CD4-positive, alpha-beta memory T cell (primary cell): ENCODE results near the gene DHFR2. TPM values are rescaled to one million over a fixed set of nuclear protein-coding genes. Genes with fewer than 3 reads are reported as not detected.

Source experiments
- CTCF ChIA-PET: fragments of 350-600 bp; sonication (Branson Sonifier 250); formaldehyde crosslinking; loops from one replicate; lab custom pipeline; 2021; ENCODE audit warnings: inconsistent platforms; ENCODE audit not compliant: partially characterized antibody; lab: Charles Lee
- POLR2A ChIA-PET: fragments of 350-600 bp; sonication (Branson Sonifier 250); formaldehyde crosslinking; loops from one replicate; lab custom pipeline; 2021; ENCODE audit not compliant: partially characterized antibody; lab: Charles Lee
- DNase-seq, 5 donors: peaks; one replicate each; pipeline versions ENCODE4 v3.0.0 to v3.0.0-alpha.2; 2020 to 2022; ENCODE audit warnings: mixed read lengths in 1 of 5
- H3K27ac ChIP-seq: one replicate; pipeline ENCODE4 v1.7.0; 2013; ENCODE audit warnings: low read depth, low read length
- H3K27me3 ChIP-seq: 2 replicates; pipeline ENCODE4 v1.7.0; 2013; ENCODE audit warnings: mild to moderate bottlenecking, low read length, moderate library complexity; ENCODE audit not compliant: insufficient read depth
- H3K36me3 ChIP-seq: 2 replicates; pipeline ENCODE4 v1.7.0; 2013; ENCODE audit warnings: mild to moderate bottlenecking, low read length, moderate library complexity; ENCODE audit not compliant: insufficient read depth
- H3K4me1 ChIP-seq: 2 replicates; pipeline ENCODE4 v1.7.0; 2013; ENCODE audit warnings: mild to moderate bottlenecking, low read length, moderate library complexity; ENCODE audit not compliant: insufficient read depth
- H3K4me3 ChIP-seq, 2 donors: one replicate each; pipeline ENCODE4 v1.7.0; 2013; ENCODE audit warnings: low read length in 2 of 2, mild to moderate bottlenecking in 1 of 2
- H3K9me3 ChIP-seq, 2 donors: one replicate each; pipeline ENCODE4 v1.7.0; 2013; ENCODE audit warnings: low read length in 2 of 2, control low read depth in 1 of 2; ENCODE audit not compliant: control insufficient read depth in 1 of 2
- H3K27ac Mint-ChIP-seq, 7 donors: one replicate each; pipeline ENCODE4 v1.8.0; 2020 to 2021; ENCODE audit warnings: mixed read lengths in 7 of 7, mild to moderate bottlenecking in 6 of 7, inconsistent platforms in 3 of 7, moderate library complexity in 3 of 7
- H3K27me3 Mint-ChIP-seq, 2 donors: one replicate each; pipeline ENCODE4 v1.8.0; 2020 to 2021; ENCODE audit warnings: mixed read lengths in 2 of 2
- H3K36me3 Mint-ChIP-seq, 2 donors: one replicate each; pipeline ENCODE4 v1.8.0; 2020 to 2021; ENCODE audit warnings: mixed read lengths in 2 of 2, inconsistent platforms in 1 of 2, mild to moderate bottlenecking in 1 of 2
- H3K4me1 Mint-ChIP-seq, 4 donors: one replicate each; pipeline ENCODE4 v1.8.0; 2020 to 2021; ENCODE audit warnings: mixed read lengths in 4 of 4, mild to moderate bottlenecking in 1 of 4
- H3K4me3 Mint-ChIP-seq, 8 donors: one replicate each; pipeline ENCODE4 v1.8.0; 2020 to 2021; ENCODE audit warnings: mixed read lengths in 8 of 8, mild to moderate bottlenecking in 7 of 8, moderate library complexity in 6 of 8, inconsistent platforms in 3 of 8
- H3K9me3 Mint-ChIP-seq, 8 donors: one replicate each; pipeline ENCODE4 v1.8.0; 2020 to 2021; ENCODE audit warnings: mixed read lengths in 8 of 8, mild to moderate bottlenecking in 5 of 8, inconsistent platforms in 3 of 8, moderate library complexity in 1 of 8
- intact Hi-C: fragments of 100-400 bp; cut with micrococcal nuclease; formaldehyde crosslinking; loops from one replicate; pipeline ENCODE4 v1.15.1; 2023
- polyA plus RNA-seq, 2 donors: library from polyadenylated mRNA; unstranded; fragments of 300-500 nt; fragmentation: Illumina TruSeq; gene quantifications; one replicate each; pipeline ENCODE4 v1.2.3, GENCODE V29; 2021
- total RNA-seq, 2 experiments: library from RNA; stranded (reverse); gene quantifications; one replicate each; pipeline ENCODE4 v1.2.3, GENCODE V29; 2021

The DHFR2 gene
- total and polyA plus RNA-seq, 4 experiments from 2014 or later, result 1.2 to 15.9 (median 10.9) TPM

GRCh38 chr3:94066506-94067500, 4.1 kb upstream of the DHFR2 start:
- Mint-ChIP-seq H3K4me3 (peak overlapping the region in 3 of 8 donors; percentile 5 to 61 (median 30)), H3K36me3 (peaks cover 27 to 45% of the 10 kb centered on the region in 2 donors), H3K27me3 (no peaks in the 10 kb centered on the region), H3K4me1 (peaks cover 41 to 74% (median 57%) of the 10 kb centered on the region in 4 donors), H3K9me3 (peaks cover 0 to 1% (median 0%) of the 10 kb centered on the region in 8 donors), H3K27ac (peak overlapping the region; percentile 33 to 88 (median 58))
- ChIA-PET POLR2A (interaction anchor here (0.5 kb wide), 1 partner anchor 89 kb away, joined by 4 read pairs; no protein-coding TSS in a partner anchor), CTCF (interaction anchor here (0.7 to 7.7 kb wide), 3 partner anchors 14 to 95 kb away, joined by 4 to 71 read pairs (median 4); no protein-coding TSS in a partner anchor)
- no peak overlapping the region for H3K27ac ChIP-seq
- H3K27me3 ChIP-seq, result no peaks in the 10 kb centered on the region
- intact Hi-C loops, result no loop called here
- H3K4me3 ChIP-seq, result no peak overlapping the region
- H3K4me1 ChIP-seq, result peaks cover 59% of the 10 kb centered on the region
- no peak for DNase-seq
- H3K9me3 ChIP-seq, result no peaks in the 10 kb centered on the region
- peaks cover 11% of the 10 kb centered on the region for H3K36me3 ChIP-seq

- no peaks in the 10 kb centered on the region for H3K9me3 ChIP-seq
- H3K27me3 ChIP-seq, result no peaks in the 10 kb centered on the region
- peaks cover 27 to 38% of the 10 kb centered on the region in 2 donors for H3K36me3 Mint-ChIP-seq
- ChIA-PET CTCF (interaction anchor here (0.7 to 7.7 kb wide), 5 partner anchors 15 to 94 kb away, joined by 4 to 71 read pairs (median 4); partner anchors contain the start of gene ARL13B), POLR2A (interaction anchor here (0.7 kb wide), 1 partner anchor 9 kb away, joined by 3 read pairs; no protein-coding TSS in a partner anchor)
- no peaks in the 10 kb centered on the region for H3K27me3 Mint-ChIP-seq
- H3K4me1 ChIP-seq, result peaks cover 54% of the 10 kb centered on the region
- H3K36me3 ChIP-seq, result peaks cover 6% of the 10 kb centered on the region
- no peak overlapping the region for H3K4me3 ChIP-seq
- H3K4me3 Mint-ChIP-seq, result peak overlapping the region in 1 of 8 donors; percentile 17
- no peak overlapping the region for H3K27ac ChIP-seq
- H3K9me3 Mint-ChIP-seq, result peaks cover 0 to 1% (median 0%) of the 10 kb centered on the region in 8 donors
- H3K27ac Mint-ChIP-seq, result peak overlapping the region in 6 of 7 donors; percentile 7 to 99 (median 56)
- no peak for DNase-seq
- peaks cover 39 to 72% (median 58%) of the 10 kb centered on the region in 4 donors for H3K4me1 Mint-ChIP-seq
- intact Hi-C loops, result no loop called here
Measured at GRCh38 chr3:94065819-94066480, 3.2 kb upstream of the DHFR2 start.

- no peak for DNase-seq
- H3K27ac Mint-ChIP-seq, result peak overlapping the region in 4 of 7 donors; percentile 39 to 99 (median 54)
- Histone ChIP-seq H3K27me3 (no peaks in the 10 kb centered on the region), H3K36me3 (peaks cover 10% of the 10 kb centered on the region), H3K27ac (no peak overlapping the region), H3K4me1 (peaks cover 54% of the 10 kb centered on the region), H3K4me3 (no peak overlapping the region), H3K9me3 (no peaks in the 10 kb centered on the region)
- intact Hi-C loops, result no loop called here
- peak overlapping the region in 7 of 8 donors; percentile 5 to 77 (median 50) for H3K4me3 Mint-ChIP-seq
- H3K9me3 Mint-ChIP-seq, result peaks cover 0 to 1% (median 0%) of the 10 kb centered on the region in 8 donors
- POLR2A ChIA-PET, result interaction anchor here (0.7 kb wide), 1 partner anchor 9 kb away, joined by 3 read pairs; no protein-coding TSS in a partner anchor
- H3K36me3 Mint-ChIP-seq, result peaks cover 27 to 46% of the 10 kb centered on the region in 2 donors
- peaks cover 39 to 77% (median 59%) of the 10 kb centered on the region in 4 donors for H3K4me1 Mint-ChIP-seq
- no peaks in the 10 kb centered on the region for H3K27me3 Mint-ChIP-seq
- CTCF ChIA-PET, result interaction anchor here (0.9 to 7.7 kb wide), 3 partner anchors 58 to 85 kb away, joined by 4 to 71 read pairs (median 6); partner anchors contain the start of gene ARL13B
Measured at GRCh38 chr3:94065122-94065521, 2.4 kb upstream of the DHFR2 start.

GRCh38 chr3:94064243-94064860, 1.6 kb upstream of the DHFR2 start:
- DNase-seq, result no peak
- peak overlapping the region; percentile 97 to 100 (median 98) for H3K4me3 Mint-ChIP-seq
- ChIA-PET CTCF (interaction anchor here (2.4 to 2.5 kb wide), 2 partner anchors 57 to 61 kb away, joined by 6 to 13 read pairs; no protein-coding TSS in a partner anchor), POLR2A (no interaction called here)
- H3K36me3 Mint-ChIP-seq, result peaks cover 27 to 46% of the 10 kb centered on the region in 2 donors
- H3K9me3 Mint-ChIP-seq, result peaks cover 0 to 1% (median 0%) of the 10 kb centered on the region in 8 donors
- Histone ChIP-seq H3K9me3 (no peaks in the 10 kb centered on the region), H3K27ac (peak overlapping the region; percentile 95), H3K27me3 (no peaks in the 10 kb centered on the region), H3K4me3 (no peak overlapping the region), H3K36me3 (peaks cover 10% of the 10 kb centered on the region), H3K4me1 (peaks cover 53% of the 10 kb centered on the region)
- peaks cover 37 to 76% (median 59%) of the 10 kb centered on the region in 4 donors for H3K4me1 Mint-ChIP-seq
- intact Hi-C loops, result no loop called here
- no peaks in the 10 kb centered on the region for H3K27me3 Mint-ChIP-seq
- H3K27ac Mint-ChIP-seq, result peak overlapping the region; percentile 42 to 100 (median 100)

- Histone ChIP-seq H3K27ac (peak overlapping the region; percentile 95), H3K4me3 (peak overlapping the region; percentile 97), H3K27me3 (no peaks in the 10 kb centered on the region), H3K36me3 (peaks cover 10% of the 10 kb centered on the region), H3K4me1 (peaks cover 46% of the 10 kb centered on the region), H3K9me3 (no peaks in the 10 kb centered on the region)
- Mint-ChIP-seq H3K4me3 (peak overlapping the region; percentile 97 to 100 (median 98)), H3K36me3 (peaks cover 27 to 42% of the 10 kb centered on the region in 2 donors), H3K27ac (peak overlapping the region; percentile 99 to 100 (median 100)), H3K9me3 (peaks cover 0 to 1% (median 0%) of the 10 kb centered on the region in 8 donors), H3K4me1 (peaks cover 33 to 68% (median 53%) of the 10 kb centered on the region in 4 donors), H3K27me3 (no peaks in the 10 kb centered on the region)
- intact Hi-C loops, result loop anchor here (1.0 kb wide), 2 partner anchors 17 to 83 kb away; partner anchors contain the start of gene ARL13B
- ChIA-PET POLR2A (interaction anchor here (0.7 to 2.4 kb wide), 11 partner anchors 8 to 83 kb away, joined by 3 to 33 read pairs (median 4); partner anchors contain the start of gene ARL13B), CTCF (interaction anchor here (1.0 to 2.5 kb wide), 9 partner anchors 8 to 60 kb away, joined by 3 to 13 read pairs (median 5); no protein-coding TSS in a partner anchor)
- DNase-seq, result peak in 2 of 5 donors; percentile 6 to 35
Measured at GRCh38 chr3:94063496-94064119, 892 bp upstream of the DHFR2 start.

GRCh38 chr3:94061297-94061696, 1.4 kb downstream of the DHFR2 start:
- ChIA-PET POLR2A (no interaction called here), CTCF (interaction anchor here (1.0 to 2.2 kb wide), 3 partner anchors 8 to 14 kb away, joined by 3 to 9 read pairs (median 7); no protein-coding TSS in a partner anchor)
- no peak overlapping the region for H3K4me3 ChIP-seq
- intact Hi-C loops, result no loop called here
- Mint-ChIP-seq H3K36me3 (peaks cover 9 to 33% of the 10 kb centered on the region in 2 donors), H3K27me3 (no peaks in the 10 kb centered on the region), H3K4me1 (peaks cover 22 to 48% (median 34%) of the 10 kb centered on the region in 4 donors), H3K27ac (peak overlapping the region in 2 of 7 donors; percentile 35 to 71), H3K4me3 (no peak overlapping the region), H3K9me3 (peaks cover 0 to 1% (median 0%) of the 10 kb centered on the region in 8 donors)
- DNase-seq, result no peak
- no peak overlapping the region for H3K27ac ChIP-seq
- H3K9me3 ChIP-seq, result no peaks in the 10 kb centered on the region
- peaks cover 34% of the 10 kb centered on the region for H3K4me1 ChIP-seq
- H3K27me3 ChIP-seq, result no peaks in the 10 kb centered on the region
- H3K36me3 ChIP-seq, result peaks cover 4% of the 10 kb centered on the region
